Limb (tissue), 2 donors: ENCODE data around the gene RAB31.

ENCODE experiments used
- DNase-seq, 2 donors: peaks; one replicate each; pipeline ENCODE4 v3.0.0-alpha.2; 2016; ENCODE audit errors: extremely low spot score in 2 of 2

Gene RAB31

DNA sequence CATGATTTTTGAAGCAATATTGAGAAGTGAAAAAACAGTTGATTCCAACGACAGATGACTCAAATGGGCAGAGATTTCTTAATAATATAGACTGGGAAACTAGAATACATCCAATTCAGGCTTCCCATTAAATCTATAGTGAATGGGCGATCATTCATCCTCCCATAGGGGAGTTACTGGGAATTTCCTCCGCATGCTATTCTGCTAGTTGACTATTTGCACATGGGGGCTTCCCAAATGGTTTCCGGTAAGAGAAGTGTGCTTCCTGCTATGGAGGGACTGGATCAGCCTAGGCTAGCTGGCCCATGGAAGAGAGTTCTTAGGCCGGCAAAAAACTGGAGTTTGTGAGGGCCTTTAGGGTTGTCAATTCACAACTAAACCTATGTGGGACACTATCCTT is 203.1 kb downstream of the RAB31 start:
- no peak for DNase-seq
